Aortic smooth muscle cell (primary cell): ENCODE measurements around the gene IL20RA. TPM values are rescaled to one million over a fixed set of nuclear protein-coding genes. Genes with fewer than 3 reads are reported as not detected.

ENCODE experiments used
- total RNA-seq: library from RNA; depleted of rRNA; stranded (reverse); fragments of >200 nt; gene quantifications from 2 replicates; pipeline ENCODE4 v1.2.3, GENCODE V29; 2014

Gene IL20RA
- total RNA-seq, result 0.12 and 0.13 TPM in 2 replicates

GRCh38 chr6:137044366-137045221 is at the start of gene IL20RA:
TSS of gene IL20RA (minus strand) at chr6:137044965. CDS start at chr6:137044728, 237 bp downstream.

Other genes starting within 250 kb of the IL20RA start
- gene PEX7, start 222.4 kb downstream of the IL20RA start, total RNA-seq, result 7.5 and 11.1 TPM in 2 replicates
- not detected in 2 replicates for gene SLC35D3, start 122.7 kb downstream of the IL20RA start, total RNA-seq
- not detected in 2 replicates for gene IL22RA2, start 128.7 kb upstream of the IL20RA start, total RNA-seq
- gene IFNGR1, start 174.4 kb upstream of the IL20RA start, total RNA-seq, result 57.3 and 66.3 TPM in 2 replicates